ENCODE data around the gene ANKRD44.
"Not testable (repeated sequence)": the region's sequence is repeated elsewhere in the genome, so short reads cannot be mapped to it uniquely, and the experiment has no call there.

ANKRD44 gene

GRCh38 chr2:197010200-197011020, 300.2 kb downstream of the ANKRD44 start:
- no peak for DNase-seq

- not testable (repeated sequence) for DNase-seq
Measured at GRCh38 chr2:197008741-197009341, 301.7 kb downstream of the ANKRD44 start.

- DNase-seq, result no peak
Measured at GRCh38 chr2:197007716-197008628, 302.6 kb downstream of the ANKRD44 start.

GRCh38 chr2:197001921-197002320, 308.7 kb downstream of the ANKRD44 start:
- no peak for DNase-seq

GRCh38 chr2:196995757-196996314, 314.7 kb downstream of the ANKRD44 start:
- no peak for DNase-seq

GRCh38 chr2:196994764-196995163, 315.8 kb downstream of the ANKRD44 start:
- DNase-seq, result no peak

GRCh38 chr2:196993617-196994016, 317.0 kb downstream of the ANKRD44 start:
- no peak for DNase-seq

GRCh38 chr2:196992466-196992865, 318.1 kb downstream of the ANKRD44 start:
- no peak for DNase-seq

- DNase-seq, result no peak
Measured at GRCh38 chr2:196990788-196991461, 319.7 kb downstream of the ANKRD44 start.

GRCh38 chr2:196990092-196990491, 320.5 kb downstream of the ANKRD44 start:
- DNase-seq, result no peak

GRCh38 chr2:196989496-196989895, 321.1 kb downstream of the ANKRD44 start:
- DNase-seq, result no peak

GRCh38 chr2:196988639-196989038, 321.9 kb downstream of the ANKRD44 start:
- DNase-seq, result no peak

- DNase-seq, result peak; percentile 55
Measured at GRCh38 chr2:196987649-196988364, 322.8 kb downstream of the ANKRD44 start.

- no peak for DNase-seq
Measured at GRCh38 chr2:196987298-196987648, 323.3 kb downstream of the ANKRD44 start.

GRCh38 chr2:196985511-196986183, 324.9 kb downstream of the ANKRD44 start:
- no peak for DNase-seq

GRCh38 chr2:196984903-196985302, 325.7 kb downstream of the ANKRD44 start:
- DNase-seq, result no peak

GRCh38 chr2:196983934-196984333, 326.6 kb downstream of the ANKRD44 start:
- DNase-seq, result no peak

- DNase-seq, result no peak
Measured at GRCh38 chr2:196980473-196980872, 330.1 kb downstream of the ANKRD44 start.

GRCh38 chr2:196980001-196980400, 330.6 kb downstream of the ANKRD44 start:
- no peak for DNase-seq

- DNase-seq, result no peak
Measured at GRCh38 chr2:196977507-196977906, 333.1 kb downstream of the ANKRD44 start.

- DNase-seq, result no peak
Measured at GRCh38 chr2:196974970-196975369, 335.6 kb downstream of the ANKRD44 start.
